GM19351 (cell line): ENCODE measurements around the gene ERC2.

Experiments used
- ATAC-seq: cut with Tn5 transposase; IDR thresholded peaks from one replicate; pipeline ENCODE4 v1.9.1; 2021; ENCODE audit warnings: mild to moderate bottlenecking, moderate library complexity; ENCODE audit not compliant: unreplicated experiment

ERC2 gene

GRCh38 chr3:56197259-56197965 lies 270.9 kb downstream of the ERC2 start:
- no peak for ATAC-seq

GRCh38 chr3:56196700-56197099 lies 271.6 kb downstream of the ERC2 start:
- no peak for ATAC-seq

- no peak for ATAC-seq
These were observed 274.7 kb downstream of the ERC2 start for GRCh38 chr3:56193519-56193918.

DNA sequence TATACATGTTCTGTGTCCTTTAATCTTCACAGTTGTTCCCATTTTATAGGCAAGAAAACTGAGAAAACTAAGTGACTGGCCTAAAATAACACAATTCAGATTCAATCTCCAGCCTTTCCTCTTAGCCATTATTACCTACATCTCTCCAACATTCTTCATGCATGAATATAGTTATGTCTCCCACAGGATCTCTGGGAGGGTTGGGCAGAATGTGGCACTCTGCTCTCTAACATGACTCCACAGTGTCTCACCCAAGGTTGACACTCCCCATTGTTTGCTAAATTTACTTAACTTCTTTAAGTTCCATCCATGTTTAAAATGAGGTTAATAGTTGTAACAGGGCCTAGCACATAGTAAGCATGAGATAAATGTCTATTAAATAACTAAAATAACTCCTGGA lies 276.3 kb downstream of the ERC2 start:
- ATAC-seq, result no peak

DNA sequence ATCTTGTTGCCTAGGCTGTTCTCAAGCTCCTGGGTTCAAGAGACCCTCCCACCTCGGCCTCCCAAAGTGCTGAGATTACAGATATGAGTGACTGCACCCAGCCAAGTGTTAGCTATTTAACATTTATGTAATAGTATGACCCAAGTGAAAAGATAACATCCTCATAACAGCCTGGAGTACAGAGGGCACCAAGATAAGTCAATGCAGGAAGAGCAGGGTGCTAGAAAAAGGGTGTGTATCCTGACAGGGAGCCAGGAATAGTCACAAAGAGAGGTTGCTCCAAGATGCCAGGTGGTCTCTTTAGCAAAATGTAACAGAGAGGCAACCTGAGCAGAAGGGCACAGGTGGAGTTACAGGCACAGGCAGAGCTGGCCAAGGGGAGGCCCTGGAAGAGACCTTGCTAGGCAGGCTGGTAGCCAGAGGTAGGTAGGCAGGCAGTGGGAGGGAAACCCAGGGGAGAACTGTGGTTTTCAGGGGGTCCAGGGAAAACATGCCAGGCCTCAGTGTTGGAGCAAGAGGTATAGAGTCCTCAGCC lies 277.4 kb downstream of the ERC2 start:
- no peak for ATAC-seq

DNA sequence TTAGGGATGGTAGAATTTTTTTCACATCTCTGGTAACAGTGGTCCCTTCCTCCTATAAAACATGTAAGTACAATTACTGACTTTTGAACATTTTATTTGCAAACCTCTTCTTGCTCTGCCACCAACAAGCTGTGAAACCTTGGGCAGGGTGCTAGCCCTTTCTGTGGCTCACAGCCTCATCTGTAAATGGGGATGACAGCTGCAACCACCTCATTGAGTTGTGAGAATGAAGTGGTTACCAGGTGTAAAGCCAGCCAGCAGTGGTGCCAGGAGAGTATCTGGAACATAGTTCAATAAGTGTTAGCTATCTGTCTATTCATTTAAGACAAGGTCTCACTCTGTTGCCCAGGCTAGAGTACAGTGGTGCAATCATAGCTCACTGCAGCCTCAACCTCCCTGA lies 278.1 kb downstream of the ERC2 start:
- no peak for ATAC-seq

GRCh38 chr3:56189536-56189935 lies 278.7 kb downstream of the ERC2 start:
- no peak for ATAC-seq

DNA sequence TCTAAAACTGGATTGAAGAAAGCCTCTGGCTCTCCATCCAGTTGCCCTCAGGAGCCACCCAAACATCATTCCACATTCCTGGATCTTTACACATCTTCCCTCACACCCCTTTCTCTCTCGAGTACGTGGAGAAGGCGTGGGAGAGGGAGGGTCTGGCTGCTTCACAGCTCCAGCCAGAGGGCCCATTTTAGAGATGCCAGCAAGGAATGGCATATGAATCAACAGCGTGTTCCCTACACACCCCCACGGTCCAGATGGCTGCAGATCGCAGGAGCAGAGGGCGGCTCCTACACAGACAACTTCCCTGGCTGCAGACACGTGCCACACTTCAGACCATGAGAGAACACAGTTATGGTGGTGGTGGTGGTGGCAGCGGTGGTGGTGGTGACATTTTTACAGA lies 280.1 kb downstream of the ERC2 start:
- no peak for ATAC-seq

DNA sequence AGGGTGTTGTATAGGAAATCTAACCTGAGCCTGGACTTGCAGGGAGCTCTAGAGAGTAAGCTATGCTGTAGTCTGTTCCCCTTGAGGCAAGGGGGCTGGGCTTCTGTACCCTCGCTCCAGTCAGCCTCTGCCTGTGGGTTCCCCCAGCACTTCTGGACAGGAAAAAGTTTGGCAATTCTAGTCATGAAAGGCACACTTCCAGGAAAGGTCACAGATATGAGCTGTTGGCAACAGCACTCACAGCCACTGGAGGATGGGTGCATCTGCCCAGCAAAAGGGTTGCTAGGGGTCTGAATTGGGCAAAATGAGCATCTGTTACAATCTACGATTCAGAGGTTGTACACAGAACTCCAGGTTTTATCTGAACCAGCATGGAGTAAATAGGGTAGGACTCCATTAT lies 281.2 kb downstream of the ERC2 start:
- ATAC-seq, result no peak

GRCh38 chr3:56185827-56186226 lies 282.4 kb downstream of the ERC2 start:
- no peak for ATAC-seq

DNA sequence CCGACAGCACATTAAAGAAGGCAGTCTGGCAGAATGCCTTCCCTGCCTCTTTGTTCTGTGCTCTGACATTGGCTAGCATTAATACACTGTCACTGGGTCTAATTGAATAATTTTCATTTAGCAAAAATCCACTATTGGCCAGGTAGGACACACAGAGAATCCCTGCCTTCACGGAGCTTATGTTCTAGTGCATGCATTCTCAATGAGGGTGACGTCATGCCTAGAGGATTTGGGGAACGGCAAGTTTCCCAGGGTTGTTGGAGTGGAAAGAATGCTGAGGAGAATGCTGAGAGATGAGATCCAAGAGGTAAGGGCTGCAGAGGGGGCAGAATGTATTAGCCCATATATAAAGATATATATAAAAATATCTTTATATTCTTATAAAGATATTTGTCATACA lies 284.7 kb downstream of the ERC2 start:
- no peak for ATAC-seq

- ATAC-seq, result no peak
These were observed 287.8 kb downstream of the ERC2 start for GRCh38 chr3:56180433-56180832.

GRCh38 chr3:56173601-56174000 lies 294.7 kb downstream of the ERC2 start:
- ATAC-seq, result no peak

GRCh38 chr3:56164436-56164835 lies 303.8 kb downstream of the ERC2 start:
- ATAC-seq, result no peak

DNA sequence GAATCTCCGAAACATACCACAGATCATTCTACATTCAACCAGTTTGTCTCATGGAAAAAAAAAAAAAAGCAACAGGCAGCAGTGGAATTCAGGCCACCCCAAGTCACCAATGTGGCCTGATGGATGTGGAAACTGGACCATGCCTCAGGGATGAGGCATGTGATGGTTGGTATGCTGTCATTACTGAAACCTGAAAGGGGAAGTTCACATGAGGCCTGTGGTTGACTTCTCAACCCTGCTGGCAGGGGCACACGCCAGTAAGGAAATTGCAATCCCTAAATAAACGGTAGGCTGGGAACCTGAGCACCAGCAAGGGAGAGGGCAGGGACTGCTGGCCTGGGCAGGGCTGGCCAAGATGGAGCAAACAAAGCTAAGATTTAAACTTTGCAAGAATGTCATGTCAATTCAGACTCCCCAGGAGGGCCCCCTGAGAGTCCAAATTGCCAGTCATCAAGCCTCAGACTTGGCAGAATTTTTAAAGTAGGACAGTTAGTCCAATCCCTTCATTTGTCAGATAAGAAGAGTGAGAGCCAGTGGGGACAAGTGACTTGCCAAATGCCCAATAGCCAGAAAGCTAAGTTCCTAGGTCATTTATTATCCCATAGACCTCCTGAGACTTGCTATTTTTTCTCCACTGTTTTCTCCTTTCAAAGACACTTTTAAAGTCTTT lies 310.4 kb downstream of the ERC2 start:
- peak; percentile 61 for ATAC-seq

DNA sequence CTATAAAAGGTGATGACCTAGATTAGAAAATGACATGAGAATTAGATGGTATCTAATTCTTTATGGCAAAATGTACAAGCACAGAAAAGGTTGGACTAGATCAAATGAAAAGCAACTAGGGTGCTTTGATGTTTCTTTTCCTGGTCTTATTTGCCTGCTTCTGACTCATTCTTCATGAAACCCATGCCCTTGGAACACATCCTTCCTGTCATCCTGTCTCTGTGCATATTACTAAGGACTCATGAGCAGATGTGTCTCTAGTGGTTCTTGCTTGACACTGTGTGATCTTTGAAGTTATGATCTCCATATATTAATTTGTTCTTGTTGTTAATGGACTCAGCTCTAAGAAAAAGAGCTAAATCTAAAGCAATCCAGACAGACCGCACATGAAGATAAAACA lies 314.0 kb downstream of the ERC2 start:
- ATAC-seq, result no peak

- ATAC-seq, result no peak
These were observed 320.9 kb downstream of the ERC2 start for GRCh38 chr3:56147354-56147753.

DNA sequence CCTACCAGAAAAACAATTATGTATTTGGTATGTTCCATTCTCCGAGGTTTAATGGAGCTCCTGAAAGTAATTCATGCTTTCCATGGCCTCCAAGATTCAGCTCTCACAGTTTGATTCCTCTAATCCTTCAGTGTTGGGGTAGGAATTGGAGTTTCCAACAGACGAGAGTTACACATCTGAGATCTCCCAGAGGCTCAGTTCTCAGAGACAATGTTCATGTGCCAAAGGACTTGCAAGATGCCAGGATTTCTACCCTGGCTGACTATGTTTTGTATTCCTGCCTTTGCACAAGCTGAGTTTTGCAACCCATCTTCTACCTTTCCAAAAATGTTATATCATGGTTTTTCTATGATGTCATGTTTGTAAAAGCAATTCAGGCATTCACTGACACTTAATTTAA lies 322.9 kb downstream of the ERC2 start:
- ATAC-seq, result no peak

DNA sequence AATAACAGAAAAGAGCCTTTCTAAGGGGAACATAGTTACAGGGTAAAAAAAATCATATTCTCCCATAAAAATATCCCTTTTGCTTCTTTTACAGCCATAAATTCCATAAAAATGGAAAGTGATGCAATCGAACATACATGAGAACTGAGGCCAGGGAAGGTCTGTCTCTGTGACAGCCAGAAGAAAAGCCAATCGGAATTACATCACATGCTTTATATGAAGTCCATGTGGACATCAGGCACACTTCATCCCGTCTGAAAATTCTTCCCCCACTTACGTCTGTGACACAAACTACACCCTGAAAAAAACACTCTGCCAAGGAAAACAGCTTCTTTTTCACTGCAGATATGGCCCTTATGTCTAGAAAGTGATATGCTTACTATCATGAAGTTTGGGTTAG lies 323.5 kb downstream of the ERC2 start:
- no peak for ATAC-seq

GRCh38 chr3:56137415-56137814 lies 330.9 kb downstream of the ERC2 start:
- no peak for ATAC-seq

DNA sequence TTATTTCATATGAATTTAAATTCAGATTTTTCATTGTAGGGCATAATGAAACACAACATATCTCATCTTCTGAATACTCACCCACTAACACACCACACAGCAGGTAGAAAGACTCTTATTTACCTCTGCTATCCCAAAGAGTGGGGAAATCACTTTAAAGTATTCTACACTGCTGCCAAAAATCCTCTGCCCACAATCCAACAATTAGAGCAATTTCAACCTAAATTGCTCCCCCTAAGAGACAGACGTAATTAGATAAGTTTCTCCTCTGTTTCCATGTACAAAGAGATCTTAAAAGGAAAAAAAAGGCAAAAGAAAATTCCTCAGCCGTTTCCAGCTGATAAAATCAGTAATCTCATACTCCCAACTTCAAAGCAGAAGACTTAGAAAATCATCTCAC lies 331.8 kb downstream of the ERC2 start:
- no peak for ATAC-seq

DNA sequence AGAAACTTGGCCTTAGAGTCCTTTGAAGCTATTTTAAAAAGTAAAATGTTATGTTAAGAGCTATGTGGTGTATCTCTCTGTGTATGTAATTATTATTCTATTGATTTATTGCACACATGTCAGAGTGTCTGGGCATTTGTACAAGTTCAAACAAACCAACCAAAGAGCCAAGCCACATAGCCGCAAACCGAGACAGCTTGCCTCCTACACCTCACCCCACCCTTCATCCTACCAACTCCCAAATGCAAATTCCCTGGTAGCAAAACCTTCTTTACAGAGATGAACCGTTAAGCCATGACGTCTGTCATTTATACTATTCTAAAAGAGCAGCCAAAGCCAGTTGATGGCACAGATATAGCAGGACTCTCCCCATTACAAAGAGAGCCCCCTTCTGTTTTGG lies 332.3 kb downstream of the ERC2 start:
- ATAC-seq, result no peak

DNA sequence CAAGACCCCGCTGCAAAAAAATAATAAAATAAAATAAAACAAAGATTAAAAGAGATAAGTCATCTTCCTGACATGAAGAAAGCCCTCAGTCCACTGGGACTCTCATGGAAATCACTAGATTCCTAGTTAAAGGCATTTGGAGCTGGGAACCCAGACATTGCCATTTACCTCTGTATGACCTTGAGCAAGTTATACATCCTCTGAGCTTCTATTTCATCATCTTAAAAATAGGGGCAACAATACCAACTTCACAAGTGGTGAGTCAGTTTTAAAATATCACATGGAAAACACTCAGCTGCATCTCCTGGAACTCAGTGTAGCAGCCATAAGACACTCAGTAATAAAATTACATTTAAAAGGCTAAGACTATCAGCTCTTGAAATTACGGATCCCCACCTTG lies 334.8 kb downstream of the ERC2 start:
- no peak for ATAC-seq
